Vagina (tissue), 2 donors: ENCODE measurements around the gene TBCA.

Experiments used
- CTCF ChIP-seq, 3 experiments: fragments of 450-650 bp in 2 of 3; fragments of 200-600 bp in 1 of 3; sonication (generic) in 1 of 3; IDR thresholded peaks; one replicate each; pipeline ENCODE4 v1.5.1; 2017 to 2019; ENCODE audit warnings: antibody characterized with exemption in 3 of 3, mild to moderate bottlenecking in 2 of 3, moderate library complexity in 2 of 3
- POLR2A ChIP-seq, 2 donors: fragments of 450-650 bp; IDR thresholded peaks; one replicate each; pipeline ENCODE4 v1.6.1; 2017; ENCODE audit warnings: antibody characterized with exemption in 2 of 2, mild to moderate bottlenecking in 2 of 2, moderate library complexity in 2 of 2
- POLR2AphosphoS5 ChIP-seq, 2 donors: sonication (generic); formaldehyde crosslinking; IDR thresholded peaks; one replicate each; pipeline ENCODE4 v1.9.0; 2017; ENCODE audit warnings: antibody characterized with exemption in 2 of 2, mild to moderate bottlenecking in 2 of 2, low read depth in 1 of 2; ENCODE audit not compliant: insufficient read depth in 1 of 2

- no peak for TF ChIP-seq POLR2A (IDR thresholded peaks at IDR 0.05)
- TF ChIP-seq POLR2AphosphoS5 (IDR thresholded peaks at IDR 0.05; ENCODE audit: insufficient read depth in 1 of 2, low read depth in 1 of 2) = no peak
- no peak for TF ChIP-seq CTCF (IDR thresholded peaks at IDR 0.05)
These were observed 82.2 kb downstream of the TBCA start for GRCh38 chr5:77693913-77694312.
